Sigmoid colon (tissue), 7 donors: ENCODE measurements around the gene THNSL1. TPM values are rescaled to one million over a fixed set of nuclear protein-coding genes. Genes with fewer than 3 reads are reported as not detected.

Source experiments
- DNase-seq: peaks from one replicate; pipeline ENCODE4 v3.0.0-alpha.2; 2019
- H3K27ac ChIP-seq, 4 donors: fragments of 200-600 bp; sonication (generic); one replicate each; pipeline ENCODE4 v1.5.1; 2016 to 2019; ENCODE audit warnings: mild to moderate bottlenecking in 1 of 4
- H3K27me3 ChIP-seq, 3 donors: fragments of 200-600 bp; sonication (generic); one replicate each; pipeline ENCODE4 v1.5.1; 2019; ENCODE audit warnings: mild to moderate bottlenecking in 1 of 3
- H3K36me3 ChIP-seq, 4 donors: fragments of 200-600 bp; sonication (generic); one replicate each; pipeline ENCODE4 v1.5.1; 2016 to 2019
- H3K4me1 ChIP-seq, 4 donors: fragments of 200-600 bp; sonication (generic); one replicate each; pipeline ENCODE4 v1.5.1; 2017 to 2019
- H3K4me3 ChIP-seq, 4 donors: fragments of 200-600 bp; sonication (generic); one replicate each; pipeline ENCODE4 v1.5.1; 2017 to 2019; ENCODE audit warnings: mild to moderate bottlenecking in 2 of 4, moderate library complexity in 1 of 4
- H3K9me3 ChIP-seq, 4 donors: fragments of 200-600 bp in 3 of 4; sonication (generic) in 3 of 4; one replicate each; pipeline versions ENCODE4 v1.5.1 to v1.6.1; 2013 to 2019
- EP300 ChIP-seq, 4 donors: sonication (generic); formaldehyde crosslinking; IDR thresholded peaks; one replicate each; pipeline ENCODE4 v1.6.1; 2017; ENCODE audit warnings: antibody characterized with exemption in 4 of 4
- POLR2A ChIP-seq, 2 donors: fragments of 450-650 bp; IDR thresholded peaks; one replicate each; pipeline ENCODE4 v1.6.1; 2016; ENCODE audit warnings: antibody characterized with exemption in 2 of 2, mild to moderate bottlenecking in 2 of 2, moderate library complexity in 2 of 2
- POLR2AphosphoS5 ChIP-seq, 4 donors: sonication (generic); formaldehyde crosslinking; IDR thresholded peaks; one replicate each; pipeline ENCODE4 v1.6.1; 2017; ENCODE audit warnings: antibody characterized with exemption in 4 of 4
- WGBS, 2 donors: extraction: QIAGEN DNeasy Blood & Tissue Kit; methylation state at CpG; one replicate each; pipeline ENCODE4 v1.1.7; 2013; 5-methylcytosine and 5-hydroxymethylcytosine counted together
- intact Hi-C: fragments of 100-400 bp; cut with DNase I; formaldehyde crosslinking; loops from one replicate; pipeline ENCODE4 v1.15.1; 2023
- polyA plus RNA-seq, 3 donors: library from polyadenylated mRNA; stranded (reverse); fragments of 200-250 nt; gene quantifications; one replicate each; pipeline ENCODE4 v1.2.3, GENCODE V29; 2013
- total RNA-seq, 4 donors: library from RNA; depleted of rRNA; stranded (reverse); fragments of >200 nt; gene quantifications; one replicate each; pipeline ENCODE4 v1.1.0, GENCODE V29; 2016
- TF ChIP-seq, protein P1 (sequence below), 4 experiments: fragments of 450-650 bp in 3 of 4; fragments of 200-600 bp in 1 of 4; IDR thresholded peaks; one replicate each; pipeline ENCODE4 v1.5.1; 2016 to 2019; ENCODE audit warnings: antibody characterized with exemption in 4 of 4, mild to moderate bottlenecking in 3 of 4, moderate library complexity in 2 of 4
- donor health status: healthy with polysubstance abuse.
- donor health status: Bipolar disorder and iron deficiency.
- donor health status: healthy.

THNSL1 gene
- total and polyA plus RNA-seq, 7 donors, result 0.36 to 2.1 (median 1.2) TPM

DNA sequence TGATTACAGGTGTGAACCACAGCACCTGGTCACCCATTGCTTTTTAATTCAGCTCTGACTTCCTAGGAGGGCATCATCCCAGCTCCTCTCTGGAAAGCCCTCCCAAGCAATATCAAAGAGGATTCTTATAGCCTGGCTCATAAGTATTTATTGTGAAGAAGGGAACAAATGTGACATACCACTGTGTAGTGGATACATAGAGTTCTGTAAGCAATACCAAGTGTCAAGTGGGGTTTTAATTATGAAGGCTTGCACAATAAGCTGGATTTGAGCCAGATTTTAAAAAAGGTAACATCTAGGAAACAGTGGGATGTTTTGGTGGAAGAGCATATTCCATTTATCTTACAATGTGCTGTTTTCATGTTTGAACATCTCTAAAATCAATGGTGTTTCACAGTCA, 45.0 kb upstream of the THNSL1 start:
- no peaks in the 10 kb centered on the region for H3K27me3 ChIP-seq
- no peaks in the 10 kb centered on the region for H3K9me3 ChIP-seq
- H3K4me1 ChIP-seq, result peaks cover 0 to 9% (median 0%) of the 10 kb centered on the region in 4 donors
- no peak overlapping the region for H3K27ac ChIP-seq
- H3K4me3 ChIP-seq, result no peak overlapping the region
- no peak for DNase-seq
- intact Hi-C loops, result no loop called here
- no peak for TF ChIP-seq POLR2A (IDR thresholded peaks at IDR 0.05)
- TF ChIP-seq POLR2AphosphoS5 (IDR thresholded peaks at IDR 0.05), result peak in 1 of 4 donors; percentile 8
- H3K36me3 ChIP-seq, result no peaks in the 10 kb centered on the region

DNA sequence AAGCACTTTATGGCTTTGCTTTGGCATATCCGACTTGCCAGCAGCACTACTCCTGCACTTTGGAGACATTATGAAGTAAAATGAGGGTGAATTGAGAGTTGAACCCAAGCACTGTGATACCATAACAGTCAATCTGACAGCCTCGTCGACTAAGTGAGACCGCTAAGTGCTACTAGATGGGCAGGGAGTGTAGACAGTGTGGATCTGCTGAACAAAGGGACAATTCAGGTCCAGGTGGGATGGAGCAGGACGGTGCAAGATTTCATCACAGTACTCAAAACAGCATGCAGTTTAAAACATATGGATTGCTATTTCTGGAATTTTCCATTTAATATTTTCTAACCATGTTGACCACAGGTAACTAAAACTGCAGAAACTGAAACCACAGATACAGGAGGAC, 43.2 kb upstream of the THNSL1 start:
- Histone ChIP-seq H3K9me3 (no peaks in the 10 kb centered on the region), H3K27ac (no peak overlapping the region), H3K27me3 (no peaks in the 10 kb centered on the region), H3K4me3 (no peak overlapping the region), H3K36me3 (no peaks in the 10 kb centered on the region), H3K4me1 (peaks cover 0 to 9% (median 0%) of the 10 kb centered on the region in 4 donors)
- intact Hi-C loops, result no loop called here
- WGBS, 2 donors, result 78 to 85% methylated on average over 5 of the region's 5 CpGs
- no peak for DNase-seq
- TF ChIP-seq POLR2AphosphoS5 (IDR thresholded peaks at IDR 0.05) (no peak), EP300 (IDR thresholded peaks at IDR 0.05) (no peak), POLR2A (IDR thresholded peaks at IDR 0.05) (no peak)
- TF ChIP-seq, protein P1, sequence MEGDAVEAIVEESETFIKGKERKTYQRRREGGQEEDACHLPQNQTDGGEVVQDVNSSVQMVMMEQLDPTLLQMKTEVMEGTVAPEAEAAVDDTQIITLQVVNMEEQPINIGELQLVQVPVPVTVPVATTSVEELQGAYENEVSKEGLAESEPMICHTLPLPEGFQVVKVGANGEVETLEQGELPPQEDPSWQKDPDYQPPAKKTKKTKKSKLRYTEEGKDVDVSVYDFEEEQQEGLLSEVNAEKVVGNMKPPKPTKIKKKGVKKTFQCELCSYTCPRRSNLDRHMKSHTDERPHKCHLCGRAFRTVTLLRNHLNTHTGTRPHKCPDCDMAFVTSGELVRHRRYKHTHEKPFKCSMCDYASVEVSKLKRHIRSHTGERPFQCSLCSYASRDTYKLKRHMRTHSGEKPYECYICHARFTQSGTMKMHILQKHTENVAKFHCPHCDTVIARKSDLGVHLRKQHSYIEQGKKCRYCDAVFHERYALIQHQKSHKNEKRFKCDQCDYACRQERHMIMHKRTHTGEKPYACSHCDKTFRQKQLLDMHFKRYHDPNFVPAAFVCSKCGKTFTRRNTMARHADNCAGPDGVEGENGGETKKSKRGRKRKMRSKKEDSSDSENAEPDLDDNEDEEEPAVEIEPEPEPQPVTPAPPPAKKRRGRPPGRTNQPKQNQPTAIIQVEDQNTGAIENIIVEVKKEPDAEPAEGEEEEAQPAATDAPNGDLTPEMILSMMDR (IDR thresholded peaks at IDR 0.05), result no peak

DNA sequence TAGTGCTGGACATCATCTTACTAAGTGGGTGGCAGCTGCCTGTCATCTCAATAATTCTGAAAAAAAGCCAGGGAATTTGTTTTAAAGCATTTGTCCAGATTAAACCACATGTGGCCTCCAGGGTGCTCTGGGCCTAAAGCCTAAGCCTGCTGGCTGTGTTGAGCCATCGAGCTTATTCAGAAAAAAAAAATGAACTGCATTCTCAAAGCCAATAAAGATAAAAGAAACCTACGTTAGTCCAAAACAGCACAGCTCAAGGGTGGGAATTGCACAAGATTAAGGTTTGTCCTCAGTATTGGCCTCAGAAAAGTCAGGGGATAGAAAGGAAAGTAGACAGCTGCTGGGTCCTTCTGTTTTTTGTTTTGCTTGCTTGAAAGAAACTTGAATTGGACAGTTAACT, 41.4 kb upstream of the THNSL1 start:
- no peaks in the 10 kb centered on the region for H3K36me3 ChIP-seq
- TF ChIP-seq EP300 (IDR thresholded peaks at IDR 0.05), result no peak
- TF ChIP-seq POLR2AphosphoS5 (IDR thresholded peaks at IDR 0.05), result peak; percentile 28 to 57 (median 47)
- no peak for TF ChIP-seq POLR2A (IDR thresholded peaks at IDR 0.05)
- H3K27me3 ChIP-seq, result no peaks in the 10 kb centered on the region
- H3K4me3 ChIP-seq, result no peak overlapping the region
- no peaks in the 10 kb centered on the region for H3K9me3 ChIP-seq
- intact Hi-C loops, result no loop called here
- H3K4me1 ChIP-seq, result peaks cover 0 to 7% (median 0%) of the 10 kb centered on the region in 4 donors
- WGBS, 2 donors, result 13 to 53% methylated on average over 2 of the region's 2 CpGs
- H3K27ac ChIP-seq, result peak overlapping the region in 2 of 4 donors; percentile 22 to 26
- DNase-seq, result peak; percentile 74

DNA sequence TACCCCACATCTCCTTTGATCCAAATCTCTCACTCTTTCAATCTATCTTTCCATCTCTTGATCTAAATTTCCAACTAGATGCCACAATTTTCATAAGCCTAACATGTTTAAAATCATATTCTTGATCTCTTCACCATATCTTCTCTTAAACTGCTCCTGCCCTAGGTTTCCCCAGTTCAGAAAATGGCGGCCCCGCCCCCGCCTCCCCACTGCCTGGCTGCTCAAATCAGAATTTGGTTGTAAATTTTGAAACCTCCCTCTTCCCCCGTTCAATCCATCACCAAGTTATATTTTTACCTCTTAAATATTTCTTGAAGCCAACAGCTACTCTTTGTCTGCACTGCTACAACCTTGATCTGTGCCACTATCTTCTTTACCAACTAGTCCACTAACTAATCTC, 36.7 kb upstream of the THNSL1 start:
- no peak for DNase-seq
- no peaks in the 10 kb centered on the region for H3K9me3 ChIP-seq
- no peaks in the 10 kb centered on the region for H3K36me3 ChIP-seq
- no peak for TF ChIP-seq POLR2AphosphoS5 (IDR thresholded peaks at IDR 0.05)
- no peak for TF ChIP-seq EP300 (IDR thresholded peaks at IDR 0.05)
- TF ChIP-seq POLR2A (IDR thresholded peaks at IDR 0.05), result no peak
- TF ChIP-seq, protein P1 (IDR thresholded peaks at IDR 0.05), result no peak
- intact Hi-C loops, result no loop called here
- 92 to 98% methylated on average over 4 of the region's 4 CpGs for WGBS, 2 donors
- H3K27ac ChIP-seq, result no peak overlapping the region
- H3K27me3 ChIP-seq, result no peaks in the 10 kb centered on the region
- H3K4me1 ChIP-seq, result no peaks in the 10 kb centered on the region
- no peak overlapping the region for H3K4me3 ChIP-seq

DNA sequence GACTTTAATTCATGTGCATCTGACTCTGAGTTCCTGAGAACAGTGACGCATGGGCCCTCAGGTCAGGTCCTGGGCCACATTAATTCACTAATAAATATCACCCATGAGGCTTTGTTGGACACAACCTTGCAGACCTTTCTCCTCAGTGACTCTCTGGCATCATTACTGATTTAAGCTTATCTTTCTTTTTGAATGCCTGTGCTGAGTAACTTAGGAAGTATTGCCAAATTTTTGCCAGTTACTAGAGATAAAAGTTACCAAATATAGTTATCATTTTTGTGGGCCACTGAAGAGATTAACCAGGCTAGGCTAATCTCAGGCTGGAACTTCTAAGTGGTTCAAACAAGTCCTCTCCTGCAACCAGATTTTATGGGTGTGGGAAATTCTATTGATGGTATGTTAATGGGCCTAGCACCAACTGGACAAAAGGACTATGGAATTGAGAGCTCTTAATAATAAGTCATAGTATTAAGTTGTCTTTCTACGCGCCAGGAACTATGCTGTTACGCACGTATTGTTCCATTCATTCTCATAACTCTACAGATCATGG, 35.2 kb upstream of the THNSL1 start:
- Histone ChIP-seq H3K4me3 (no peak overlapping the region), H3K9me3 (no peaks in the 10 kb centered on the region), H3K4me1 (no peaks in the 10 kb centered on the region), H3K36me3 (no peaks in the 10 kb centered on the region), H3K27ac (no peak overlapping the region), H3K27me3 (no peaks in the 10 kb centered on the region)
- TF ChIP-seq POLR2A (IDR thresholded peaks at IDR 0.05) (no peak), POLR2AphosphoS5 (IDR thresholded peaks at IDR 0.05) (no peak), EP300 (IDR thresholded peaks at IDR 0.05) (no peak)
- TF ChIP-seq, protein P1 (IDR thresholded peaks at IDR 0.05), result no peak
- intact Hi-C loops, result no loop called here
- WGBS, 2 donors, result 96 to 99% methylated on average over 5 of the region's 5 CpGs
- no peak for DNase-seq
